Mesendoderm (in vitro differentiated cells): Measurements from ENCODE around the gene UBE2J2.
A peak's percentile ranks its signal among the peaks of the same experiment; 100 is the strongest.

Source experiments
- DNase-seq: peaks from one replicate; pipeline ENCODE4 v3.0.0; 2013
- H2AK5ac ChIP-seq: 2 replicates; pipeline ENCODE4 v1.6.1; 2013; ENCODE audit warnings: low read length, inconsistent platforms
- H2BK120ac ChIP-seq: 2 replicates; pipeline ENCODE4 v1.6.1; 2013; ENCODE audit warnings: low read depth, mild to moderate bottlenecking, low read length, moderate library complexity, mixed read lengths
- H2BK15ac ChIP-seq: replicated peaks from 2 replicates; pipeline ENCODE4 v1.6.1; 2013; ENCODE audit warnings: low read depth, mild to moderate bottlenecking, moderate library complexity
- H2BK5ac ChIP-seq: 2 replicates; pipeline ENCODE4 v1.6.1; 2013; ENCODE audit warnings: low read length, inconsistent platforms
- H3K18ac ChIP-seq: 2 replicates; pipeline ENCODE4 v1.6.1; 2013; ENCODE audit warnings: mild to moderate bottlenecking, low read length, mixed read lengths
- H3K23ac ChIP-seq: one replicate; pipeline ENCODE4 v1.6.1; 2013; ENCODE audit warnings: low read length
- H3K27ac ChIP-seq: 2 replicates; pipeline ENCODE4 v1.5.1; 2013; ENCODE audit warnings: low read depth, mild to moderate bottlenecking, inconsistent platforms, low read length, moderate library complexity
- H3K27me3 ChIP-seq: 2 replicates; pipeline ENCODE4 v1.6.1; 2013; ENCODE audit warnings: low read length, control low read depth, mild to moderate bottlenecking, inconsistent platforms; ENCODE audit not compliant: insufficient read depth, poor library complexity
- H3K36me3 ChIP-seq: 2 replicates; pipeline ENCODE4 v1.6.1; 2013; ENCODE audit warnings: low read length, inconsistent platforms; ENCODE audit not compliant: control insufficient read depth, insufficient read depth
- H3K4ac ChIP-seq: one replicate; pipeline ENCODE4 v1.6.1; 2013; ENCODE audit warnings: low read depth, mild to moderate bottlenecking, low read length, moderate library complexity
- H3K4me1 ChIP-seq: 2 replicates; pipeline ENCODE4 v1.6.1; 2013; ENCODE audit warnings: low read depth, low read length, inconsistent platforms; ENCODE audit not compliant: control insufficient read depth
- H3K4me2 ChIP-seq: 2 replicates; pipeline ENCODE4 v1.6.1; 2013; ENCODE audit warnings: low read length
- H3K4me3 ChIP-seq: 2 replicates; pipeline ENCODE4 v1.5.1; 2013; ENCODE audit warnings: mild to moderate bottlenecking, low read length
- H3K56ac ChIP-seq: one replicate; pipeline ENCODE4 v1.6.1; 2013; ENCODE audit warnings: low read length
- H3K79me1 ChIP-seq: 2 replicates; pipeline ENCODE4 v1.6.1; 2013; ENCODE audit warnings: low read length, inconsistent platforms
- H3K79me2 ChIP-seq: 2 replicates; pipeline ENCODE4 v1.6.1; 2013; ENCODE audit warnings: mild to moderate bottlenecking, low read length; ENCODE audit not compliant: control insufficient read depth, insufficient read depth
- H3K9ac ChIP-seq: 2 replicates; pipeline ENCODE4 v1.6.1; 2013; ENCODE audit warnings: low read length, inconsistent platforms
- H4K5ac ChIP-seq: one replicate; pipeline ENCODE4 v1.6.1; 2013; ENCODE audit warnings: low read length
- H4K8ac ChIP-seq: one replicate; pipeline ENCODE4 v1.6.1; 2013; ENCODE audit warnings: low read depth, mild to moderate bottlenecking, control low read depth, low read length, moderate library complexity
- WGBS: extraction: QIAGEN DNeasy Blood & Tissue Kit; methylation state at CpG from one replicate; pipeline ENCODE4 v1.1.7; 2013; ENCODE audit warnings: low lambda C conversion rate, missing lambda C conversion rate; ENCODE audit not compliant: insufficient coverage; ENCODE audit errors: extremely low coverage; 5-methylcytosine and 5-hydroxymethylcytosine counted together

Gene UBE2J2

GRCh38 chr1:1294250-1294890 lies 20.7 kb upstream of the UBE2J2 start:
- no peak overlapping the region for H3K9ac ChIP-seq
- H3K79me1 ChIP-seq: no peaks in the 10 kb centered on the region
- H3K56ac ChIP-seq: no peak overlapping the region
- H3K23ac ChIP-seq: no peak overlapping the region
- no peak overlapping the region for H3K27ac ChIP-seq
- no peak overlapping the region for H2BK120ac ChIP-seq
- H2AK5ac ChIP-seq: no peak overlapping the region
- H4K5ac ChIP-seq: no peak overlapping the region
- H3K27me3 ChIP-seq: no peaks in the 10 kb centered on the region
- H3K4me3 ChIP-seq: no peak overlapping the region
- H2BK15ac ChIP-seq: no peak overlapping the region
- WGBS: no CpG with 5 or more reads among the region's 58 CpGs
- no peak overlapping the region for H3K4ac ChIP-seq
- no peaks in the 10 kb centered on the region for H3K36me3 ChIP-seq
- no peak overlapping the region for H3K18ac ChIP-seq
- no peak for DNase-seq
- H2BK5ac ChIP-seq: no peak overlapping the region
- H4K8ac ChIP-seq: no peak overlapping the region
- no peak overlapping the region for H3K4me2 ChIP-seq
- no peaks in the 10 kb centered on the region for H3K79me2 ChIP-seq
- no peaks in the 10 kb centered on the region for H3K4me1 ChIP-seq

DNA sequence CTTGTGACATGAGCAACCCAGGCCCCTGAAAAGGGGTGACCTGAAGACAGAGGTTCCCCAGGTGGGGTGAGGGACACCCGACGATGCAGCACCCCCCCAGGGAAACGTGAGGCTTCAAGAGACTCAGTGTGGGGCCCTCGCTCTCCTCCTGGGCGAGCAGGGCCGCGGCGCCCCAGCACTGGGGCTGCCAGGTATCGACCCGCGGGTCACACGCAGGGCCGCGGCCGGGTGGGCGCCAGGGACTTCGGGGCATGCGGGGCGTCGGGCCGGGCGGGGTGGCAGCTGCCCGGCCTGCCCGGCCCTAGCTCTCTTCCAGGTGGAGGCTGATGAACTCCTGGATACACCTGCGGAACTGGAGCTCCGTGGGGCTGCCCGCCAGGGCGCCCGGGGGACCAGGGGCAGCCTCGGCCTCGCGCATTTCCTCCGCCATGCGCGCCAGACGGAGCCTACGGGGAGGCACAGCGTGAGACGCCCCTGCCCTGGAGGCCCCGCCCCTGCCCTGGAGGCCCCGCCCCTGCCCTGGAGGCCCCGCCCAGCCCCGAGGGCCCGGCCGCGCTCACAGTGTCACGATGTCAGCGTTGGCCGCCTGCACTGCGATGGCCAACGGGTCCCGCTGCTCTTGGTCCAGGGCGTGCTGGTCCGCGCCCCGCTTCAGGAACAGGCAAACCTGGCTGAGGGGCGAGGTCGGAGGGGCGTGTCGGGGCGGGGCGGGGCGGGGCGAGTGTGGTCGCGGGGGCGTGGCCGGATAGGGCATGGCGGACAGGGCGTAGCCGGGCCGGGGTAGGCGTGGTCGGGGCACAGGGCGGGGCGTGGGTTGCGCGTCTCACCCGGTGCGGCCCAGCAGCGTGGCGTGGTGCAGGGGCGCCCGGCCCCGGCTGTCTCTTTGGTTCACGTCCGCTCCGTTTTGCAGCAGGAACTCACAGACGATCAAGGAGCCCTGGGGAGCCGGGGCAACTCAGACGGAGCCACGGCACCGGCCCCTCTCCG lies 19.9 kb upstream of the UBE2J2 start:
- Histone ChIP-seq H2BK5ac (no peak overlapping the region), H3K27ac (no peak overlapping the region), H3K18ac (no peak overlapping the region), H3K4me2 (no peak overlapping the region), H4K8ac (no peak overlapping the region), H2BK120ac (no peak overlapping the region), H2AK5ac (no peak overlapping the region), H3K79me2 (no peaks in the 10 kb centered on the region), H3K4me3 (no peak overlapping the region), H3K23ac (no peak overlapping the region), H3K9ac (no peak overlapping the region), H3K27me3 (no peaks in the 10 kb centered on the region), H3K4me1 (no peaks in the 10 kb centered on the region), H2BK15ac (no peak overlapping the region), H4K5ac (no peak overlapping the region), H3K4ac (no peak overlapping the region), H3K56ac (no peak overlapping the region), H3K36me3 (no peaks in the 10 kb centered on the region), H3K79me1 (no peaks in the 10 kb centered on the region)
- DNase-seq: peak; percentile 71
- no CpG with 5 or more reads among the region's 94 CpGs for WGBS

GRCh38 chr1:1292851-1293250 lies 19.2 kb upstream of the UBE2J2 start:
- Histone ChIP-seq H4K8ac (no peak overlapping the region), H3K27me3 (no peaks in the 10 kb centered on the region), H3K9ac (no peak overlapping the region), H3K56ac (no peak overlapping the region), H3K79me1 (no peaks in the 10 kb centered on the region), H2BK5ac (no peak overlapping the region), H3K4me2 (no peak overlapping the region), H3K4ac (no peak overlapping the region), H3K27ac (no peak overlapping the region), H3K18ac (no peak overlapping the region), H2AK5ac (no peak overlapping the region), H3K4me1 (no peaks in the 10 kb centered on the region), H2BK15ac (no peak overlapping the region), H3K36me3 (no peaks in the 10 kb centered on the region), H2BK120ac (no peak overlapping the region), H3K23ac (no peak overlapping the region), H3K4me3 (no peak overlapping the region), H3K79me2 (no peaks in the 10 kb centered on the region), H4K5ac (no peak overlapping the region)
- WGBS: no CpG with 5 or more reads among the region's 18 CpGs
- DNase-seq: no peak

GRCh38 chr1:1292442-1292779 lies 18.8 kb upstream of the UBE2J2 start:
- Histone ChIP-seq H3K36me3 (no peaks in the 10 kb centered on the region), H4K8ac (no peak overlapping the region), H3K27me3 (no peaks in the 10 kb centered on the region), H2AK5ac (no peak overlapping the region), H3K4ac (no peak overlapping the region), H3K9ac (no peak overlapping the region), H3K27ac (no peak overlapping the region), H3K4me1 (no peaks in the 10 kb centered on the region), H3K79me1 (no peaks in the 10 kb centered on the region), H2BK15ac (no peak overlapping the region), H3K56ac (no peak overlapping the region), H2BK120ac (no peak overlapping the region), H3K23ac (no peak overlapping the region), H3K79me2 (no peaks in the 10 kb centered on the region), H3K18ac (no peak overlapping the region), H3K4me2 (no peak overlapping the region), H3K4me3 (no peak overlapping the region), H4K5ac (no peak overlapping the region), H2BK5ac (no peak overlapping the region)
- no peak for DNase-seq
- WGBS: no CpG with 5 or more reads among the region's 9 CpGs

- Histone ChIP-seq H3K23ac (no peak overlapping the region), H4K5ac (no peak overlapping the region), H3K9ac (no peak overlapping the region), H2BK5ac (no peak overlapping the region), H3K18ac (no peak overlapping the region), H3K36me3 (no peaks in the 10 kb centered on the region), H3K4me3 (no peak overlapping the region), H2BK120ac (no peak overlapping the region), H2BK15ac (no peak overlapping the region), H3K79me1 (no peaks in the 10 kb centered on the region), H3K79me2 (no peaks in the 10 kb centered on the region), H3K4me2 (no peak overlapping the region), H3K27ac (no peak overlapping the region), H3K27me3 (no peaks in the 10 kb centered on the region), H4K8ac (no peak overlapping the region), H2AK5ac (no peak overlapping the region), H3K4me1 (no peaks in the 10 kb centered on the region), H3K4ac (no peak overlapping the region), H3K56ac (no peak overlapping the region)
- no CpG with 5 or more reads among the region's 45 CpGs for WGBS
- DNase-seq: peak; percentile 79
Measured at GRCh38 chr1:1291548-1292441, 18.1 kb upstream of the UBE2J2 start.
